ENCODE data around the gene PPARG.
A peak's percentile ranks its signal among the peaks of the same experiment; 100 is the strongest.
"Not testable (repeated sequence)": the region's sequence is repeated elsewhere in the genome, so short reads cannot be mapped to it uniquely, and the experiment has no call there.

PPARG gene

GRCh38 chr3:12465836-12466225, 177.0 kb downstream of the PPARG start:
- no peak for DNase-seq

GRCh38 chr3:12467746-12468145, 178.9 kb downstream of the PPARG start:
- no peak for DNase-seq

- DNase-seq, result no peak
These were observed 179.4 kb downstream of the PPARG start for GRCh38 chr3:12468276-12468675.

GRCh38 chr3:12468757-12469156, 179.9 kb downstream of the PPARG start:
- no peak for DNase-seq

- DNase-seq, result not testable (repeated sequence)
These were observed 180.4 kb downstream of the PPARG start for GRCh38 chr3:12469222-12469621.

- no peak for DNase-seq
These were observed 181.2 kb downstream of the PPARG start for GRCh38 chr3:12470111-12470510.

- DNase-seq, result no peak
These were observed 181.8 kb downstream of the PPARG start for GRCh38 chr3:12470680-12471079.

- peak; percentile 46 to 66 (median 53) for DNase-seq
These were observed 182.4 kb downstream of the PPARG start for GRCh38 chr3:12471241-12471640.

GRCh38 chr3:12472000-12472610, 183.2 kb downstream of the PPARG start:
- no peak for DNase-seq

- DNase-seq, result no peak
These were observed 183.9 kb downstream of the PPARG start for GRCh38 chr3:12472796-12473195.

GRCh38 chr3:12473511-12473910, 184.6 kb downstream of the PPARG start:
- no peak for DNase-seq

- DNase-seq, result peak; percentile 26 to 65 (median 52)
These were observed 187.5 kb downstream of the PPARG start for GRCh38 chr3:12476238-12476897.

- no peak for DNase-seq
These were observed 188.4 kb downstream of the PPARG start for GRCh38 chr3:12477256-12477655.

- DNase-seq, result no peak
These were observed 189.5 kb downstream of the PPARG start for GRCh38 chr3:12478326-12478725.

GRCh38 chr3:12479198-12479597, 190.3 kb downstream of the PPARG start:
- not testable (repeated sequence) for DNase-seq

GRCh38 chr3:12479919-12480427, 191.1 kb downstream of the PPARG start:
- DNase-seq, result peak; percentile 59 to 77 (median 68)

GRCh38 chr3:12483410-12483809, 194.5 kb downstream of the PPARG start:
- no peak for DNase-seq

- DNase-seq, result no peak
These were observed 195.0 kb downstream of the PPARG start for GRCh38 chr3:12483872-12484197.
